Measurements from ENCODE around the gene PACRGL.

The PACRGL gene

GRCh38 chr4:20787940-20788665 is 87.8 kb downstream of the PACRGL start:
- TF ChIP-seq, protein P1, sequence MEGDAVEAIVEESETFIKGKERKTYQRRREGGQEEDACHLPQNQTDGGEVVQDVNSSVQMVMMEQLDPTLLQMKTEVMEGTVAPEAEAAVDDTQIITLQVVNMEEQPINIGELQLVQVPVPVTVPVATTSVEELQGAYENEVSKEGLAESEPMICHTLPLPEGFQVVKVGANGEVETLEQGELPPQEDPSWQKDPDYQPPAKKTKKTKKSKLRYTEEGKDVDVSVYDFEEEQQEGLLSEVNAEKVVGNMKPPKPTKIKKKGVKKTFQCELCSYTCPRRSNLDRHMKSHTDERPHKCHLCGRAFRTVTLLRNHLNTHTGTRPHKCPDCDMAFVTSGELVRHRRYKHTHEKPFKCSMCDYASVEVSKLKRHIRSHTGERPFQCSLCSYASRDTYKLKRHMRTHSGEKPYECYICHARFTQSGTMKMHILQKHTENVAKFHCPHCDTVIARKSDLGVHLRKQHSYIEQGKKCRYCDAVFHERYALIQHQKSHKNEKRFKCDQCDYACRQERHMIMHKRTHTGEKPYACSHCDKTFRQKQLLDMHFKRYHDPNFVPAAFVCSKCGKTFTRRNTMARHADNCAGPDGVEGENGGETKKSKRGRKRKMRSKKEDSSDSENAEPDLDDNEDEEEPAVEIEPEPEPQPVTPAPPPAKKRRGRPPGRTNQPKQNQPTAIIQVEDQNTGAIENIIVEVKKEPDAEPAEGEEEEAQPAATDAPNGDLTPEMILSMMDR (IDR thresholded peaks at IDR 0.05; ENCODE audit: low read length): no peak
- TF ChIP-seq EZH2 (IDR thresholded peaks at IDR 0.05; ENCODE audit: borderline replicate concordance, low read length): no peak
- H3F3A ChIP-seq (ENCODE audit: insufficient read depth, low read length): no peaks in the 10 kb centered on the region
- H3K4me3 ChIP-seq (ENCODE audit: low read depth, low read length, poor library complexity, severe bottlenecking): no peak overlapping the region
- no peak overlapping the region for H3K9ac ChIP-seq (ENCODE audit: low read length)
- no peak overlapping the region for H3K27ac ChIP-seq (ENCODE audit: low read depth, low read length, poor library complexity, severe bottlenecking)
- H3K9me2 ChIP-seq (ENCODE audit: low read depth, low read length): no peaks in the 10 kb centered on the region
- H4K20me1 ChIP-seq (ENCODE audit: insufficient read depth, low read length): no peaks in the 10 kb centered on the region
- no peaks in the 10 kb centered on the region for H3K9me3 ChIP-seq (ENCODE audit: low read length)
- H3K4me2 ChIP-seq (ENCODE audit: low read length): no peak overlapping the region
- H3K79me2 ChIP-seq (ENCODE audit: insufficient read depth, low read length): no peaks in the 10 kb centered on the region
- H3K4me1 ChIP-seq (ENCODE audit: insufficient read depth, low read length, severe bottlenecking): no peaks in the 10 kb centered on the region
- no peaks in the 10 kb centered on the region for H3K27me3 ChIP-seq (ENCODE audit: insufficient read depth, low read length)
- H2AFZ ChIP-seq (ENCODE audit: low read length): no peak overlapping the region
- H3K36me3 ChIP-seq (ENCODE audit: insufficient read depth, low read length): no peaks in the 10 kb centered on the region

Measured in OCI-LY1 (cell line).